ENCODE measurements around the gene CHRDL2.

DNA sequence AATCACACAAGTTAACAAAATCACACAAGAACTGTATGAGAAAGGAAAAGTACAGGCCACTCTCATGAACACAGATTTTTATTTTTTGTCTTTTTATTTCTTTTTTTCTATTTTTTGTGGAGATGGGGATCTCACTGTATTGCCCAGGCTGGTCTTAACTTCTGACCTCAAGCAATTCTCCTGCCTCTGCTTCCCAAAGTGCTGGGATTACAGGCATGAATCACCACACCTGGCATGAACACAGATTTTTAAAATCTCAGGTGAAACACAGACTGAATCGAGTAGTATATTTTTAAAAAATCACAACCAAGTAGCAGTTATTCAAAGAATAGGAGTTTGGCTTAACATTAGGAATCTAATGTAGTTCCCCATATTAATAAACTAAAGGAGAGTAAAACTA, 35.7 kb upstream of the CHRDL2 start:
- TF ChIP-seq POLR2A (IDR thresholded peaks at IDR 0.05), result no peak
- TF ChIP-seq, protein P1, sequence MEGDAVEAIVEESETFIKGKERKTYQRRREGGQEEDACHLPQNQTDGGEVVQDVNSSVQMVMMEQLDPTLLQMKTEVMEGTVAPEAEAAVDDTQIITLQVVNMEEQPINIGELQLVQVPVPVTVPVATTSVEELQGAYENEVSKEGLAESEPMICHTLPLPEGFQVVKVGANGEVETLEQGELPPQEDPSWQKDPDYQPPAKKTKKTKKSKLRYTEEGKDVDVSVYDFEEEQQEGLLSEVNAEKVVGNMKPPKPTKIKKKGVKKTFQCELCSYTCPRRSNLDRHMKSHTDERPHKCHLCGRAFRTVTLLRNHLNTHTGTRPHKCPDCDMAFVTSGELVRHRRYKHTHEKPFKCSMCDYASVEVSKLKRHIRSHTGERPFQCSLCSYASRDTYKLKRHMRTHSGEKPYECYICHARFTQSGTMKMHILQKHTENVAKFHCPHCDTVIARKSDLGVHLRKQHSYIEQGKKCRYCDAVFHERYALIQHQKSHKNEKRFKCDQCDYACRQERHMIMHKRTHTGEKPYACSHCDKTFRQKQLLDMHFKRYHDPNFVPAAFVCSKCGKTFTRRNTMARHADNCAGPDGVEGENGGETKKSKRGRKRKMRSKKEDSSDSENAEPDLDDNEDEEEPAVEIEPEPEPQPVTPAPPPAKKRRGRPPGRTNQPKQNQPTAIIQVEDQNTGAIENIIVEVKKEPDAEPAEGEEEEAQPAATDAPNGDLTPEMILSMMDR (IDR thresholded peaks at IDR 0.05), result no peak
- no peak for TF ChIP-seq POLR2AphosphoS5 (IDR thresholded peaks at IDR 0.05)
- TF ChIP-seq EP300 (IDR thresholded peaks at IDR 0.05; ENCODE audit: low read depth), result no peak
